GM19463 (cell line): ENCODE results near the gene SLC6A1.

Experiments
- ATAC-seq: cut with Tn5 transposase; IDR thresholded peaks from one replicate; pipeline ENCODE4 v1.9.1; 2021; ENCODE audit warnings: mild to moderate bottlenecking, moderate library complexity; ENCODE audit not compliant: unreplicated experiment

Gene SLC6A1

GRCh38 chr3:11015369-11015768, 22.8 kb downstream of the SLC6A1 start:
- ATAC-seq, result no peak

- ATAC-seq, result no peak
Measured at GRCh38 chr3:11016727-11017126, 24.2 kb downstream of the SLC6A1 start.

GRCh38 chr3:11019116-11019819, 26.7 kb downstream of the SLC6A1 start:
- ATAC-seq, result no peak

GRCh38 chr3:11020764-11021163, 28.2 kb downstream of the SLC6A1 start:
- no peak for ATAC-seq

- ATAC-seq, result no peak
Measured at GRCh38 chr3:11021611-11022011, 29.1 kb downstream of the SLC6A1 start.

GRCh38 chr3:11022115-11022514, 29.6 kb downstream of the SLC6A1 start:
- no peak for ATAC-seq

- ATAC-seq, result no peak
Measured at GRCh38 chr3:11024181-11024580, 31.6 kb downstream of the SLC6A1 start.

GRCh38 chr3:11029948-11030347, 37.4 kb downstream of the SLC6A1 start:
- ATAC-seq, result no peak

GRCh38 chr3:11033871-11034270, 41.3 kb downstream of the SLC6A1 start:
- ATAC-seq, result no peak

GRCh38 chr3:11034309-11034985, 41.9 kb downstream of the SLC6A1 start:
- no peak for ATAC-seq

- ATAC-seq, result no peak
Measured at GRCh38 chr3:11035757-11036505, 43.4 kb downstream of the SLC6A1 start.

- no peak for ATAC-seq
Measured at GRCh38 chr3:11037241-11037873, 44.8 kb downstream of the SLC6A1 start.

- ATAC-seq, result no peak
Measured at GRCh38 chr3:11037976-11038375, 45.4 kb downstream of the SLC6A1 start.

GRCh38 chr3:11045536-11045935, 53.0 kb downstream of the SLC6A1 start:
- no peak for ATAC-seq

- no peak for ATAC-seq
Measured at GRCh38 chr3:11047500-11047899, 55.0 kb downstream of the SLC6A1 start.

GRCh38 chr3:11050666-11051323, 58.2 kb downstream of the SLC6A1 start:
- ATAC-seq, result no peak

GRCh38 chr3:11053926-11054503, 61.5 kb downstream of the SLC6A1 start:
- ATAC-seq, result no peak

GRCh38 chr3:11054739-11055438, 62.3 kb downstream of the SLC6A1 start:
- no peak for ATAC-seq

- ATAC-seq, result no peak
Measured at GRCh38 chr3:11055496-11055895, 62.9 kb downstream of the SLC6A1 start.

GRCh38 chr3:11056531-11057050, 64.0 kb downstream of the SLC6A1 start:
- no peak for ATAC-seq
